Muscle layer of colon (tissue), 2 donors: Measurements from ENCODE around the gene PTPN14.

ENCODE experiments used
- H3K27ac ChIP-seq: one replicate; pipeline ENCODE4 v1.7.0; 2013; ENCODE audit warnings: low read depth, mild to moderate bottlenecking, low read length, moderate library complexity
- H3K27me3 ChIP-seq, 2 donors: one replicate each; pipeline ENCODE4 v1.7.0; 2013; ENCODE audit warnings: low read length in 2 of 2, mild to moderate bottlenecking in 2 of 2; ENCODE audit not compliant: insufficient read depth in 2 of 2, control insufficient read depth in 1 of 2
- H3K36me3 ChIP-seq: one replicate; pipeline ENCODE4 v1.7.0; 2013; ENCODE audit warnings: mild to moderate bottlenecking, low read length; ENCODE audit not compliant: insufficient read depth
- H3K4me1 ChIP-seq: one replicate; pipeline ENCODE4 v1.7.0; 2013; ENCODE audit warnings: mild to moderate bottlenecking, low read length; ENCODE audit not compliant: insufficient read depth
- H3K4me3 ChIP-seq, 2 donors: one replicate each; pipeline ENCODE4 v1.7.0; 2013; ENCODE audit warnings: low read length in 2 of 2, low read depth in 1 of 2, mild to moderate bottlenecking in 1 of 2, moderate library complexity in 1 of 2
- H3K9ac ChIP-seq: one replicate; pipeline ENCODE4 v1.7.0; 2013; ENCODE audit warnings: low read length
- H3K9me3 ChIP-seq: one replicate; pipeline ENCODE4 v1.7.0; 2013; ENCODE audit warnings: mild to moderate bottlenecking, low read length
- donor health status: abdominal sarcoma.
- donor health status: Adenocarcinoma of cecum.

The PTPN14 gene

GRCh38 chr1:214548271-214548670 is 3.1 kb downstream of the PTPN14 start:
- Histone ChIP-seq H3K27me3 (no peaks in the 10 kb centered on the region), H3K27ac (no peak overlapping the region), H3K4me1 (peaks cover 26% of the 10 kb centered on the region)

DNA sequence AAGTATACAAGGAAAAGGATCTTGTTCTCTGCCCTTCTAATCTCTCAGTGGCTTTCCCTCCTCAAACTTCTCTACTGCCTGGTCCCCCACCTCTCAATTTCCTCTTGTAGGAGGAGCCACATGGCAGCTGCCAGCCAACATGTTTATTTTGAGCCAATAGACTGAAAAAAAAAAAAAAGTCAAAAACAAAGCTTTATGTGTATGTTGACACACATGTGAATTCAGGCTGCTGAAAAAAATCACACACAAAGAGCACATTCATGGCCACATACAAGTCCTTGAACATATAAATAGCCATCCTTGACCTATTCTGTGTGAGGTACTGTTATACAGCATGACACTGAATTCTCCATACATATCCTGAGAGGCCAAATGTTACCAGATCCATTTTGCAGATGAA is 3.7 kb downstream of the PTPN14 start:
- H3K27me3 ChIP-seq: no peaks in the 10 kb centered on the region
- H3K27ac ChIP-seq: no peak overlapping the region
- H3K4me1 ChIP-seq: peaks cover 28% of the 10 kb centered on the region
- H3K4me3 ChIP-seq: no peak overlapping the region
- no peak overlapping the region for H3K9ac ChIP-seq
- H3K36me3 ChIP-seq: no peaks in the 10 kb centered on the region
- H3K9me3 ChIP-seq: no peaks in the 10 kb centered on the region

More at GRCh38 chr1:214548271-214548670, 3.1 kb downstream of the PTPN14 start:
- H3K9ac ChIP-seq: no peak overlapping the region
- H3K4me3 ChIP-seq: no peak overlapping the region
- H3K36me3 ChIP-seq: no peaks in the 10 kb centered on the region
- H3K9me3 ChIP-seq: no peaks in the 10 kb centered on the region

- no peak overlapping the region for H3K4me3 ChIP-seq
- no peaks in the 10 kb centered on the region for H3K27me3 ChIP-seq
- H3K9ac ChIP-seq: no peak overlapping the region
- H3K9me3 ChIP-seq: no peaks in the 10 kb centered on the region
- no peaks in the 10 kb centered on the region for H3K36me3 ChIP-seq
- H3K27ac ChIP-seq: no peak overlapping the region
- H3K4me1 ChIP-seq: peaks cover 29% of the 10 kb centered on the region
Measured at GRCh38 chr1:214546886-214547641, 4.3 kb downstream of the PTPN14 start.

GRCh38 chr1:214546084-214546483 is 5.3 kb downstream of the PTPN14 start:
- Histone ChIP-seq H3K4me3 (no peak overlapping the region), H3K9ac (no peak overlapping the region), H3K9me3 (no peaks in the 10 kb centered on the region), H3K27me3 (no peaks in the 10 kb centered on the region), H3K36me3 (no peaks in the 10 kb centered on the region), H3K4me1 (peaks cover 39% of the 10 kb centered on the region), H3K27ac (no peak overlapping the region)

DNA sequence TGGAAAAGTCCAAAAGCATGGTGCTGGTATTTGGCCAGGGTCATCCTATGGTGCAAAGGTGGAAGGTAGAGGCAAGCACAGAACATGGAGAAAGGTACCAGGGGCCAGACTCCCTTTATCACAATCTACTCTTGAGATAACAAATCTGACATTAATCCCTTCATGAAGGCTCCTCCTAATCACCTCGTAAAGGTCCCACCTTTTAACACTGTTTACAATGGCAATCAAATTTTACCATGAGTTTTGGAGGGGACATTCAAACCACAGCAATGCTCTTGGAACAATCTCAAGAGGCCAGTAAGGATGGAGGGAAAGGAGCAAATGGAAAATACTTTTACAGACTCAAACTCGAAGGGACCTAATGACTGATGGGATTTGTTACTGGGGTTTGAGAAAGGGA is 6.1 kb downstream of the PTPN14 start:
- H3K27me3 ChIP-seq: no peaks in the 10 kb centered on the region
- peaks cover 40% of the 10 kb centered on the region for H3K4me1 ChIP-seq
- no peak overlapping the region for H3K9ac ChIP-seq
- no peak overlapping the region for H3K27ac ChIP-seq
- H3K36me3 ChIP-seq: no peaks in the 10 kb centered on the region
- no peak overlapping the region for H3K4me3 ChIP-seq
- no peaks in the 10 kb centered on the region for H3K9me3 ChIP-seq

DNA sequence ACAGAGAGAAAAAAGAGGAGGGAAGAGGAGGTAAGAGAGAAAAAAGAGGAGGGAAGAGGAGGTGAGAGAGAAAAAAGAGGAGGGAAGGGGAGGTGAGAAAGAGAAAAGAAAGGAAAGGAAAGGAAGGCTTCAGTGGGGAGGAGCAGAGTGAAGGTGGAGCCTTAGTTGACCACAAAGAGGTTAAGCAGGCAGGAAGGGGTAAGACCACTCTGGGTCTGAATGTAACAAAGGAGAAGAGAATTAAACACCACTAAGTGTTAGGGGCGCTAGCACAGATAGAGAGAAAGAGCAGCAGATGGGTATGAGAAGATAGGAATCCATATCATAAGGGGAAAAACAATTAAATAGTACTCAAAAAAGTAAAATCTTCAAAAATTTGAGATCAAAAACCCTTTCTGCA is 6.6 kb downstream of the PTPN14 start:
- Histone ChIP-seq H3K36me3 (no peaks in the 10 kb centered on the region), H3K27me3 (no peaks in the 10 kb centered on the region), H3K4me3 (no peak overlapping the region), H3K9me3 (no peaks in the 10 kb centered on the region), H3K27ac (no peak overlapping the region), H3K4me1 (peaks cover 39% of the 10 kb centered on the region), H3K9ac (no peak overlapping the region)

- H3K4me1 ChIP-seq: peaks cover 42% of the 10 kb centered on the region
- H3K27me3 ChIP-seq: no peaks in the 10 kb centered on the region
- H3K4me3 ChIP-seq: no peak overlapping the region
- H3K27ac ChIP-seq: no peak overlapping the region
- H3K9me3 ChIP-seq: no peaks in the 10 kb centered on the region
- H3K9ac ChIP-seq: no peak overlapping the region
- H3K36me3 ChIP-seq: no peaks in the 10 kb centered on the region
Measured at GRCh38 chr1:214542275-214543199, 8.9 kb downstream of the PTPN14 start.

GRCh38 chr1:214541693-214542092 is 9.7 kb downstream of the PTPN14 start:
- Histone ChIP-seq H3K4me3 (no peak overlapping the region), H3K27me3 (no peaks in the 10 kb centered on the region), H3K27ac (no peak overlapping the region), H3K4me1 (peaks cover 48% of the 10 kb centered on the region), H3K9ac (no peak overlapping the region), H3K9me3 (no peaks in the 10 kb centered on the region), H3K36me3 (no peaks in the 10 kb centered on the region)

DNA sequence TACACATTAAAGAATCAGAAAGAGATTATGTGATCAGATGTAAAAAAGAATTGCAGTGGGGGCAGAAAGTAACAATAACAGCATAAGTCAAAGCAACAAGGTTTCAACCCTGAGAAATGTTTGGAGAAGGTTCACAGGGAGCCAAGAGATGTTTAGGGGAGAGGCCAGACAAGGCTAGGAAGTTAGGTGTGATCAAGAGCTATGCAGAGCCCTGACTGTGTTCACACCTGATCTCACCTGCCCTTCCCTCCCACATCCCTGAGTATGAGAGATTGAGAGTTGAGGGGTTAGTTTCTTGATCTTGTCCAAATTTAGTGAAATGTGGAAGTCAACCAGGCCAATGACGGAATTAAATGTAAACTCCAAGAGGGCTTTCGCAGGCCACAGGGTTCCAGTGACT is 10.2 kb downstream of the PTPN14 start:
- no peaks in the 10 kb centered on the region for H3K9me3 ChIP-seq

DNA sequence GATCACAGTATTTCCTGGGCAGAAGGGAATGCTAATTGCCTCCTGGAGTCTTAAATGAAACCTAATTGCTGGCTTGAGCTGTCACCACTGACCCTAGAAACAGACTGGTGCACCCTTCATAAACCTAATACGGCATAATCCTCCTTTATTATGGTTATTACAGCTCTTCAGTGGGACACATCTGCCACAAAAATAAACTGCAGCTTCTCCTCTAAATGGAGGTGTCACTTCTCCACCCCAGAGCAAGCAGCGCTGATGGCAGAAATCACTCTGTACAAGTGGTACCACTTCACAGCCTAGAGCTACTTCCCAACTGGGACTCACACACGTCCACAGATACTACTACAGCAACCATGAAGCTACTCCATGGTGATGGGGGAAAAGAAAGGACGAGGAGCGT is 11.1 kb downstream of the PTPN14 start:
- no peaks in the 10 kb centered on the region for H3K36me3 ChIP-seq
- H3K9me3 ChIP-seq: no peaks in the 10 kb centered on the region
- peaks cover 48% of the 10 kb centered on the region for H3K4me1 ChIP-seq
- H3K9ac ChIP-seq: no peak overlapping the region
- no peaks in the 10 kb centered on the region for H3K27me3 ChIP-seq
- H3K4me3 ChIP-seq: no peak overlapping the region
- no peak overlapping the region for H3K27ac ChIP-seq

More for the DNA sequence above, 10.2 kb downstream of the PTPN14 start:
- Histone ChIP-seq H3K36me3 (no peaks in the 10 kb centered on the region), H3K4me1 (peaks cover 48% of the 10 kb centered on the region), H3K27me3 (no peaks in the 10 kb centered on the region), H3K9ac (no peak overlapping the region), H3K27ac (no peak overlapping the region), H3K4me3 (no peak overlapping the region)

DNA sequence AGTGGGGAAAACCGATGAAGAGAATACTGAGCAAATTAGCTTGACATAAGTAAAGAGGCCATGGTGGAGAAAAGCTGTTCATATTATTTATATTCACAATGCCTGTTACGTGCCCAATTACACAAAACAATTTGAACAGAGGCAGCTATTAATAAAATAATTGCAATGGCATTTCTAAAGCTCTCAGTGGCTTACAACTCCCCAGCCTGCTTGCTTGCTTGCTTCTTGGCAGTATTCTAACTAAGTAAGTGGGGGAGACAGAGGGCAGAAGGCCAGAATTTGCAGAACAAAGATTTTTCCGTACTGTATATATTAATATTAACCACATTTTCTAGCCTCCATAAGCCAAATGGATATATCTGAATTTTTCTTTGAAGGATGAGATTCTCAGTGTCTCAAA is 12.9 kb downstream of the PTPN14 start:
- no peaks in the 10 kb centered on the region for H3K9me3 ChIP-seq
- H3K27me3 ChIP-seq: no peaks in the 10 kb centered on the region
- H3K36me3 ChIP-seq: no peaks in the 10 kb centered on the region
- no peak overlapping the region for H3K27ac ChIP-seq
- peaks cover 48% of the 10 kb centered on the region for H3K4me1 ChIP-seq
- no peak overlapping the region for H3K9ac ChIP-seq
- H3K4me3 ChIP-seq: no peak overlapping the region
